Measurements from ENCODE around the gene CNTFR. TPM values are rescaled to one million over a fixed set of nuclear protein-coding genes. Genes with fewer than 3 reads are reported as not detected.
A peak's percentile ranks its signal among the peaks of the same experiment; 100 is the strongest.

CNTFR gene
- total and polyA plus RNA-seq, 10 of the 15 experiments (the other 5 are each of a cell fraction or from before 2014, with no cell fraction given): not detected

DNA sequence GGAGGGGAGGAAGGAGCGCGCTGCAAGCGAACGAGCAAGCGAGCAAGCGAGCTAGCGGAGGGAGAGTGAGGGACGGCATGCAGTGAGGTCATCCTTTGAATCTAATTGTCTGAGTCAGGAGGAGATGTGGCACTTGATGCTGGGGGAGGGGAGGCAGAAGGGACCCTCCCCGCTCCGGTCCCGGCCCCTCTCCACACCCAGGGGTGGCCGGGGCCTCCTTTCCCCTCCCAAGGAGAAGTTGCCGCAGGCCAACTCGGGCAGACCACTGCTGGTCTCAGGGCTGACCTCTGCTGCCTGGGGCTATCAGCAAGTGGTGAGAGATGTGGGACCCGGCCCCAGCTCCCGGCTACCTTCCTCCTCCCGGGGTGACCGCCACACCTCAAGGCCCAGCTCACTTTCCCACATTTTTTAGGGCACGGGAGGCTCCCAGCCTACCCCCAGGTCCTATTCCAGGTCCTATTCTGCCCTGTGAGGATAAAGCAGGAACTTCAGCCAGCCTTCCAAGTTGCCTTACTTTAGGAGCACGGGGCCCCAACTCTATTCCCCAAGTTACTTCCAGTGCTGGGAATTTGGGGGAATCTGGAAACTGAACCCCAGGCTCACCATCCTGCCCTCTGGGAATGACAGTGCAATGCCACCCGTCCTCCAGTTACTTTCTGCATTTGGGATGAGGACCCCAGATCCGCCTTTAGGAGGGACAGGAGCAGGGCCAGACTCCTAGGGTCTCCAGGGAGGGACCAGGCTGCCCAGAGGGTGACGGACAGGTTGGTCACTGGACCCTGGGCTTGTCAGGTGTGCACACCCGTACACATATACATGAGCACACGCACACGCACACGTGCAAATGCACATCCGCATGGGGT, 11.1 kb downstream of the CNTFR start:
- ChIA-PET POLR2A (no interaction called here), CTCF (no interaction called here), RAD21 (ENCODE audit: unreplicated experiment) (no interaction called here), SMC1A (ENCODE audit: uncharacterized antibody, unreplicated experiment) (no interaction called here)
- no peaks in the 10 kb centered on the region for H3K9me3 ChIP-seq (replicated peaks; ENCODE audit: control insufficient read depth, insufficient read depth, low read length)
- H3K4me1 ChIP-seq (ENCODE audit: control insufficient read depth, insufficient read depth, low read length): no peaks in the 10 kb centered on the region
- no peak overlapping the region for H3K9ac ChIP-seq (ENCODE audit: control insufficient read depth, insufficient read depth, low read length)
- ATAC-seq (peak; percentile 35; the same call in 1 of the 3 replicates), DNase-seq (ENCODE audit: low read depth, low spot score) (no peak), FAIRE-seq (no peak)
- no peaks in the 10 kb centered on the region for H3K36me3 ChIP-seq (ENCODE audit: control insufficient read depth in 2 of 2, insufficient read depth in 2 of 2, low read length in 1 of 2)
- H3K27ac ChIP-seq (ENCODE audit: control insufficient read depth, insufficient read depth): no peak overlapping the region
- H2AFZ ChIP-seq (ENCODE audit: control insufficient read depth, low read depth, low read length): no peak overlapping the region
- WGBS (ENCODE audit: insufficient coverage, insufficient replicate concordance, low lambda C conversion rate, missing lambda C conversion rate): 3% methylated on average over 28 of the region's 28 CpGs
- no peaks in the 10 kb centered on the region for H3K79me2 ChIP-seq (ENCODE audit: control insufficient read depth, insufficient read depth, low read length)
- TF ChIP-seq SPI1 (IDR thresholded peaks at IDR 0.05; ENCODE audit: borderline replicate concordance, insufficient read depth, low read depth, low read length) (no peak), RCOR1 (conservative IDR thresholded peaks at IDR 0.05; ENCODE audit: low read depth, low read length) (no peak), CBX5 (IDR thresholded peaks at IDR 0.05; ENCODE audit: low read depth) (no peak), MEF2B (IDR thresholded peaks at IDR 0.05; ENCODE audit: partially characterized antibody, poor library complexity, severe bottlenecking) (no peak), TARDBP (IDR thresholded peaks at IDR 0.05; ENCODE audit: borderline replicate concordance) (no peak), ZZZ3 (IDR thresholded peaks at IDR 0.05; ENCODE audit: control insufficient read depth, insufficient read length, low read depth) (no peak), MYB (IDR thresholded peaks at IDR 0.05; ENCODE audit: borderline replicate concordance, low read depth, low read length) (no peak)
- intact Hi-C loops (cut with micrococcal nuclease; ENCODE audit: unreplicated experiment) (no loop called here), in situ Hi-C loops (cut with MboI) (no loop called here)
- no peak overlapping the region for H3K4me2 ChIP-seq (ENCODE audit: control insufficient read depth, insufficient read depth)
- H4K20me1 ChIP-seq (ENCODE audit: control insufficient read depth, insufficient read depth): peaks cover 3% of the 10 kb centered on the region
- BruUV-seq (replicated peaks): no TSS peak
- H3K4me3 ChIP-seq: no peak overlapping the region
- peaks cover 19 to 23% of the 10 kb centered on the region in 2 experiments for H3K27me3 ChIP-seq (replicated peaks in 1 of 2; ENCODE audit: control insufficient read depth in 2 of 2, insufficient read depth in 2 of 2, low read length in 1 of 2)
